H9 (cell line): ENCODE results near the gene SPATA16. TPM values are rescaled to one million over a fixed set of nuclear protein-coding genes. Genes with fewer than 3 reads are reported as not detected.

Source experiments
- DNase-seq: peaks from one replicate; pipeline ENCODE4 v3.0.0-alpha.2; 2017
- H2AFZ ChIP-seq: one replicate; pipeline ENCODE4 v1.6.1; 2013; ENCODE audit warnings: mild to moderate bottlenecking, low read length, control low read depth, moderate library complexity
- H2AK5ac ChIP-seq: 2 replicates; pipeline ENCODE4 v1.6.1; 2013; ENCODE audit warnings: low read length, control low read depth, mixed read lengths; ENCODE audit not compliant: insufficient read length
- H2BK120ac ChIP-seq: one replicate; pipeline ENCODE4 v1.6.1; 2013; ENCODE audit warnings: low read depth, mild to moderate bottlenecking, low read length, control low read depth, inconsistent platforms; ENCODE audit not compliant: poor library complexity, severe bottlenecking
- H2BK12ac ChIP-seq: 2 replicates; pipeline ENCODE4 v1.6.1; 2013; ENCODE audit warnings: low read length, control low read depth, mixed read lengths, low read depth; ENCODE audit not compliant: insufficient read length
- H2BK15ac ChIP-seq: 2 replicates; pipeline ENCODE4 v1.6.1; 2013; ENCODE audit warnings: low read depth, low read length, control low read depth
- H2BK20ac ChIP-seq: one replicate; pipeline ENCODE4 v1.6.1; 2013; ENCODE audit warnings: low read depth, mild to moderate bottlenecking, low read length, control low read depth, inconsistent platforms; ENCODE audit not compliant: poor library complexity, severe bottlenecking
- H2BK5ac ChIP-seq: 2 replicates; pipeline ENCODE4 v1.6.1; 2013; ENCODE audit warnings: low read length, control low read depth, mixed read lengths; ENCODE audit not compliant: insufficient read length
- H3K14ac ChIP-seq: 2 replicates; pipeline ENCODE4 v1.6.1; 2013; ENCODE audit warnings: low read length, control low read depth; ENCODE audit not compliant: insufficient read depth
- H3K18ac ChIP-seq: 2 replicates; pipeline ENCODE4 v1.6.1; 2013; ENCODE audit warnings: low read depth, mild to moderate bottlenecking, mixed read lengths, low read length, control low read depth; ENCODE audit not compliant: insufficient read length
- H3K23ac ChIP-seq: 2 replicates; pipeline ENCODE4 v1.6.1; 2013; ENCODE audit warnings: low read length, control low read depth, mixed read lengths, low read depth; ENCODE audit not compliant: insufficient read length
- H3K23me2 ChIP-seq: 2 replicates; pipeline ENCODE4 v1.6.1; 2013; ENCODE audit warnings: low read depth, mild to moderate bottlenecking, mixed read lengths, low read length, control low read depth; ENCODE audit not compliant: insufficient read length, poor library complexity, severe bottlenecking
- H3K27ac ChIP-seq: 2 replicates; pipeline ENCODE4 v1.5.1; 2013; ENCODE audit warnings: low read length, control low read depth, mixed read lengths, low read depth; ENCODE audit not compliant: insufficient read length
- H3K27me3 ChIP-seq: 2 replicates; pipeline ENCODE4 v1.6.1; 2013; ENCODE audit warnings: low read length, control low read depth, inconsistent platforms; ENCODE audit not compliant: insufficient read depth
- H3K4ac ChIP-seq: 2 replicates; pipeline ENCODE4 v1.6.1; 2013; ENCODE audit warnings: low read depth, mild to moderate bottlenecking, control low read depth, inconsistent platforms, low read length, moderate library complexity
- H3K4me1 ChIP-seq: 2 replicates; pipeline ENCODE4 v1.6.1; 2013; ENCODE audit warnings: low read length, control low read depth, inconsistent platforms; ENCODE audit not compliant: insufficient read depth
- H3K4me2 ChIP-seq: 2 replicates; pipeline ENCODE4 v1.6.1; 2013; ENCODE audit warnings: low read length, control low read depth, mixed read lengths; ENCODE audit not compliant: insufficient read length, insufficient read depth
- H3K56ac ChIP-seq: 2 replicates; pipeline ENCODE4 v1.6.1; 2013; ENCODE audit warnings: low read depth, mild to moderate bottlenecking, mixed read lengths, low read length, control low read depth; ENCODE audit not compliant: insufficient read length
- H3K79me1 ChIP-seq: 2 replicates; pipeline ENCODE4 v1.6.1; 2013; ENCODE audit warnings: low read depth, mild to moderate bottlenecking, moderate library complexity, low read length, control low read depth, inconsistent platforms; ENCODE audit not compliant: insufficient read depth, poor library complexity, severe bottlenecking
- H3K79me2 ChIP-seq: 2 replicates; pipeline ENCODE4 v1.6.1; 2013; ENCODE audit warnings: low read length, control low read depth, inconsistent platforms; ENCODE audit not compliant: insufficient read depth
- H3K9ac ChIP-seq: 2 replicates; pipeline ENCODE4 v1.6.1; 2013; ENCODE audit warnings: low read length, control low read depth, mixed read lengths; ENCODE audit not compliant: insufficient read length; ENCODE audit errors: extremely low read depth
- H3K9me3 ChIP-seq: one replicate; pipeline ENCODE4 v1.6.1; 2013; ENCODE audit warnings: low read depth, low read length, inconsistent platforms; ENCODE audit not compliant: control insufficient read depth
- H3T11ph ChIP-seq: one replicate; pipeline ENCODE4 v1.6.1; 2013; ENCODE audit warnings: mild to moderate bottlenecking, low read length, control low read depth, inconsistent platforms
- H4K20me1 ChIP-seq: one replicate; pipeline ENCODE4 v1.6.1; 2013; ENCODE audit not compliant: control insufficient read depth, insufficient read length, insufficient read depth
- H4K5ac ChIP-seq: 2 replicates; pipeline ENCODE4 v1.6.1; 2013; ENCODE audit warnings: low read depth, mild to moderate bottlenecking, mixed read lengths, low read length, control low read depth; ENCODE audit not compliant: insufficient read length
- H4K8ac ChIP-seq: replicated peaks from 2 replicates; pipeline ENCODE4 v1.6.1; 2013; ENCODE audit warnings: low read length, control low read depth, mixed read lengths, low read depth; ENCODE audit not compliant: insufficient read length
- H4K91ac ChIP-seq: 2 replicates; pipeline ENCODE4 v1.6.1; 2013; ENCODE audit warnings: low read depth, mild to moderate bottlenecking, moderate library complexity, mixed read lengths, low read length, control low read depth; ENCODE audit not compliant: insufficient read length
- H3K27ac Mint-ChIP-seq, 3 experiments: 2 replicates in 2 of 3; 3 replicates in 1 of 3; pipeline ENCODE4 v1.8.0; 2020 to 2021; ENCODE audit warnings: mixed read lengths in 3 of 3, mild to moderate bottlenecking in 1 of 3, moderate library complexity in 1 of 3
- H3K27me3 Mint-ChIP-seq: 2 replicates; pipeline ENCODE4 v1.8.0; 2021; ENCODE audit warnings: low read depth, mild to moderate bottlenecking, moderate library complexity, mixed read lengths
- H3K36me3 Mint-ChIP-seq, 3 experiments: 2 replicates in 2 of 3; 3 replicates in 1 of 3; pipeline ENCODE4 v1.8.0; 2020 to 2021; ENCODE audit warnings: low read depth in 3 of 3, mixed read lengths in 3 of 3; ENCODE audit not compliant: insufficient read depth in 1 of 3
- H3K4me1 Mint-ChIP-seq, 2 experiments: 2 replicates each; pipeline ENCODE4 v1.8.0; 2020; ENCODE audit warnings: mixed read lengths in 2 of 2
- H3K4me3 Mint-ChIP-seq, 2 experiments: 2 replicates in 1 of 2; 3 replicates in 1 of 2; pipeline ENCODE4 v1.8.0; 2020 to 2021; ENCODE audit warnings: mild to moderate bottlenecking in 2 of 2, mixed read lengths in 2 of 2, moderate library complexity in 1 of 2
- H3K9me3 Mint-ChIP-seq, 2 experiments: 2 replicates in 1 of 2; 3 replicates in 1 of 2; pipeline ENCODE4 v1.8.0; 2020; ENCODE audit warnings: mild to moderate bottlenecking in 2 of 2, mixed read lengths in 2 of 2, moderate library complexity in 1 of 2
- WGBS: extraction: QIAGEN DNeasy Blood & Tissue Kit; methylation state at CpG from one replicate; pipeline ENCODE4 v1.1.7; 2013; ENCODE audit warnings: missing lambda C conversion rate, low lambda C conversion rate, mixed read lengths; ENCODE audit not compliant: insufficient read length; ENCODE audit errors: extremely low coverage; 5-methylcytosine and 5-hydroxymethylcytosine counted together
- total RNA-seq: library from RNA; stranded (reverse); gene quantifications from 2 replicates; pipeline ENCODE4 v1.2.1, GENCODE V29; 2021
- TF ChIP-seq, protein P1 (sequence below): fragments of 200-600 bp; sonication (generic); conservative IDR thresholded peaks from 3 replicates; pipeline ENCODE4 v1.8.0; 2021; ENCODE audit warnings: antibody characterized with exemption, mild to moderate bottlenecking

SPATA16 gene
- total RNA-seq, 1 experiment from 2014 or later: not detected

DNA sequence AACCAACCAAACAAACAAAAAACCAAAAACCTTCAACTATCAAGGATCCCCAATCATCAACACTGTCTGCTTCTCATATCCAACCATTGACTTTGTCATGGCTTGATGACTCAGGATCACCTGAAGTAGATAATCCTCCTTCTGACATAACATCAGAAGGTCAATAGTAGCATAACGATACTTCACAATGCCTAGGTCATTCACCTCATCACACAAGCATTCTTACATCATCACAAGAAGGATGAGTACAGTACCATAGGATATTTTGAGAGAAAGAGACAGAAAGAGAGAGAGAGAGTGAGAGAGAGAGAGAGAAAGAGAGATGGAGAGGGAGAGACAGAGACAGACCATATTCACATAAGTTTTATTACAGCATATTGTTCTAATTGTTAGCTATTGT lies 42.1 kb downstream of the SPATA16 start:
- Histone ChIP-seq H2BK15ac (no peak overlapping the region), H2BK12ac (no peak overlapping the region), H2AK5ac (no peak overlapping the region), H3K23ac (no peak overlapping the region), H2BK120ac (no peak overlapping the region), H3K4me2 (no peak overlapping the region), H3K27ac (no peak overlapping the region), H3K79me2 (no peaks in the 10 kb centered on the region), H3K9ac (no peak overlapping the region), H3K79me1 (no peaks in the 10 kb centered on the region), H3T11ph (no peak overlapping the region), H3K23me2 (peaks cover 2% of the 10 kb centered on the region), H3K56ac (no peak overlapping the region), H2AFZ (no peak overlapping the region), H4K91ac (no peak overlapping the region), H2BK5ac (no peak overlapping the region), H3K27me3 (no peaks in the 10 kb centered on the region), H4K8ac (no peak overlapping the region), H4K5ac (no peak overlapping the region), H3K4me1 (no peaks in the 10 kb centered on the region), H2BK20ac (no peak overlapping the region), H3K18ac (no peak overlapping the region), H3K4ac (no peak overlapping the region), H4K20me1 (no peaks in the 10 kb centered on the region), H3K9me3 (peaks cover 12% of the 10 kb centered on the region), H3K14ac (no peak overlapping the region)
- Mint-ChIP-seq H3K27me3 (no peaks in the 10 kb centered on the region; the same call in 1 of the 2 replicates), H3K4me3 (no peak overlapping the region), H3K27ac (no peak overlapping the region), H3K9me3 (peaks cover 10 to 22% of the 10 kb centered on the region in 2 experiments; a peak in 4 of 5 replicates), H3K36me3 (peaks cover 13 to 22% (median 21%) of the 10 kb centered on the region in 3 experiments), H3K4me1 (0 out of 4 replicates have a peak, but pooled peaks cover 0 to 5% of the 10 kb centered on the region in 2 experiments)
- TF ChIP-seq, protein P1, sequence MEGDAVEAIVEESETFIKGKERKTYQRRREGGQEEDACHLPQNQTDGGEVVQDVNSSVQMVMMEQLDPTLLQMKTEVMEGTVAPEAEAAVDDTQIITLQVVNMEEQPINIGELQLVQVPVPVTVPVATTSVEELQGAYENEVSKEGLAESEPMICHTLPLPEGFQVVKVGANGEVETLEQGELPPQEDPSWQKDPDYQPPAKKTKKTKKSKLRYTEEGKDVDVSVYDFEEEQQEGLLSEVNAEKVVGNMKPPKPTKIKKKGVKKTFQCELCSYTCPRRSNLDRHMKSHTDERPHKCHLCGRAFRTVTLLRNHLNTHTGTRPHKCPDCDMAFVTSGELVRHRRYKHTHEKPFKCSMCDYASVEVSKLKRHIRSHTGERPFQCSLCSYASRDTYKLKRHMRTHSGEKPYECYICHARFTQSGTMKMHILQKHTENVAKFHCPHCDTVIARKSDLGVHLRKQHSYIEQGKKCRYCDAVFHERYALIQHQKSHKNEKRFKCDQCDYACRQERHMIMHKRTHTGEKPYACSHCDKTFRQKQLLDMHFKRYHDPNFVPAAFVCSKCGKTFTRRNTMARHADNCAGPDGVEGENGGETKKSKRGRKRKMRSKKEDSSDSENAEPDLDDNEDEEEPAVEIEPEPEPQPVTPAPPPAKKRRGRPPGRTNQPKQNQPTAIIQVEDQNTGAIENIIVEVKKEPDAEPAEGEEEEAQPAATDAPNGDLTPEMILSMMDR: no peak
- DNase-seq: no peak
- no CpG with 5 or more reads among the region's 1 CpG for WGBS
